HepG2 (cell line): ENCODE results near the gene SLC35B1. TPM values are rescaled to one million over a fixed set of nuclear protein-coding genes. Genes with fewer than 3 reads are reported as not detected.

Experiments used
- ARNT ChIP-seq: fragments of 450-650 bp; IDR thresholded peaks from 2 replicates; pipeline ENCODE4 v1.6.1; 2017
- BRF2 ChIP-seq: sonication (generic); formaldehyde crosslinking; IDR thresholded peaks from 2 replicates; pipeline ENCODE4 v1.8.1; 2022; ENCODE audit warnings: mild to moderate bottlenecking, missing genetic modification reagents
- CCDC6 ChIP-seq: sonication (generic); formaldehyde crosslinking; IDR thresholded peaks from 2 replicates; pipeline ENCODE4 v1.8.1; 2022; ENCODE audit warnings: mild to moderate bottlenecking, missing genetic modification reagents, moderate library complexity
- CERS6 ChIP-seq: sonication (generic); formaldehyde crosslinking; IDR thresholded peaks from 2 replicates; pipeline ENCODE4 v1.5.0; 2020; ENCODE audit warnings: missing genetic modification reagents
- FIP1L1 ChIP-seq: fragments of 200-400 bp; formaldehyde crosslinking; IDR thresholded peaks from 2 replicates; pipeline ENCODE4 v1.6.1; 2018; ENCODE audit warnings: low read depth, mild to moderate bottlenecking, low read length, moderate library complexity, borderline replicate concordance; ENCODE audit not compliant: insufficient read depth
- HMG20A ChIP-seq: IDR thresholded peaks from 2 replicates; pipeline ENCODE4 v1.6.1; 2016; ENCODE audit warnings: borderline replicate concordance
- HNRNPLL ChIP-seq: fragments of 200-400 bp; formaldehyde crosslinking; IDR thresholded peaks from 2 replicates; pipeline ENCODE4 v1.6.1; 2017; ENCODE audit warnings: mild to moderate bottlenecking, low read depth, low read length; ENCODE audit not compliant: poor library complexity, severe bottlenecking
- JUNB ChIP-seq: sonication (generic); formaldehyde crosslinking; IDR thresholded peaks from 2 replicates; pipeline ENCODE4 v1.8.0; 2022; ENCODE audit warnings: missing genetic modification reagents, mild to moderate bottlenecking, borderline replicate concordance
- KLF11 ChIP-seq: IDR thresholded peaks from 2 replicates; pipeline ENCODE4 v1.6.1; 2016; ENCODE audit warnings: missing compliant biosample characterization
- MBD4 ChIP-seq: IDR thresholded peaks from 2 replicates; pipeline ENCODE4 v1.6.1; 2012; ENCODE audit warnings: low read length, inconsistent platforms, borderline replicate concordance
- MXD4 ChIP-seq: IDR thresholded peaks from 2 replicates; pipeline ENCODE4 v1.6.1; 2016; ENCODE audit warnings: mild to moderate bottlenecking, missing biosample characterization, missing genetic modification reagents
- NFIB ChIP-seq: sonication (generic); formaldehyde crosslinking; IDR thresholded peaks from 2 replicates; pipeline ENCODE4 v1.9.0; 2021; ENCODE audit warnings: missing genetic modification reagents, mild to moderate bottlenecking, borderline replicate concordance
- PAX8 ChIP-seq: sonication (generic); formaldehyde crosslinking; IDR thresholded peaks from 2 replicates; pipeline ENCODE4 v1.8.0; 2022; ENCODE audit warnings: mild to moderate bottlenecking, missing genetic modification reagents, borderline replicate concordance
- RARA ChIP-seq: IDR thresholded peaks from 2 replicates; pipeline ENCODE4 v1.6.1; 2016; ENCODE audit warnings: missing genetic modification reagents, missing compliant biosample characterization
- SETDB1 ChIP-seq: sonication (generic); formaldehyde crosslinking; IDR thresholded peaks from 2 replicates; pipeline ENCODE4 v1.5.1; 2020; ENCODE audit warnings: missing genetic modification reagents, mild to moderate bottlenecking, borderline replicate concordance
- TAF1 ChIP-seq: sonication (generic); formaldehyde crosslinking; IDR thresholded peaks from 2 replicates; pipeline ENCODE4 v1.4.0; 2020; ENCODE audit warnings: missing genetic modification reagents
- TRIM22 ChIP-seq: fragments of 450-650 bp; IDR thresholded peaks from 2 replicates; pipeline ENCODE4 v1.6.1; 2017
- YEATS2 ChIP-seq: sonication (generic); formaldehyde crosslinking; IDR thresholded peaks from 2 replicates; pipeline ENCODE4 v1.4.0; 2020; ENCODE audit warnings: missing genetic modification reagents, borderline replicate concordance
- ZFP41 ChIP-seq: sonication (generic); formaldehyde crosslinking; IDR thresholded peaks from 2 replicates; pipeline ENCODE4 v1.4.0; 2020; ENCODE audit warnings: mild to moderate bottlenecking, missing genetic modification reagents, borderline replicate concordance
- ZNF12 ChIP-seq: sonication (generic); formaldehyde crosslinking; IDR thresholded peaks from 2 replicates; pipeline ENCODE4 v1.5.0; 2020; ENCODE audit warnings: missing genetic modification reagents
- ZNF546 ChIP-seq: sonication (generic); formaldehyde crosslinking; conservative IDR thresholded peaks from 2 replicates; pipeline ENCODE4 v1.8.1; 2023; ENCODE audit warnings: mild to moderate bottlenecking, missing genetic modification reagents
- ZNF564 ChIP-seq: sonication (generic); formaldehyde crosslinking; IDR thresholded peaks from 2 replicates; pipeline ENCODE4 v1.8.1; 2023; ENCODE audit warnings: mild to moderate bottlenecking, missing genetic modification reagents
- ZNF773 ChIP-seq: sonication (generic); formaldehyde crosslinking; IDR thresholded peaks from 2 replicates; pipeline ENCODE4 v1.4.0; 2020; ENCODE audit warnings: missing genetic modification reagents, borderline replicate concordance
- polyA plus RNA-seq, 8 experiments: library from polyadenylated mRNA; depleted of rRNA in 3 of 8; stranded (reverse) in 7 of 8; unstranded in 1 of 8; fragments of >200 nt; fragmentation: Illumina TruSeq in 4 of 8; extraction: Trizol in 4 of 8; gene quantifications; 2 replicates each; pipeline versions ENCODE4 v1.2.1 to v1.2.3, GENCODE V29; 2011 to 2016; ENCODE audit warnings: low read depth in 4 of 8, missing spikeins in 1 of 8, mixed read lengths in 1 of 8; ENCODE audit not compliant: insufficient read depth in 1 of 8
- total RNA-seq, 5 experiments: library from RNA; depleted of rRNA; stranded (reverse); fragments of >200 nt; fragmentation: Illumina TruSeq; extraction: Trizol; gene quantifications; 2 replicates each; pipeline ENCODE4 v1.2.3, GENCODE V29; 2016; ENCODE audit warnings: low read depth in 1 of 5

Gene SLC35B1
- total and polyA plus RNA-seq, 2 of the 13 experiments (the other 11 are each of a cell fraction or from before 2014, with no cell fraction given) = 99.6 to 113 TPM

- TF ChIP-seq BRF2 (CRISPR knock-in tag) = peak; percentile 99
- TF ChIP-seq ARNT = no peak
- TF ChIP-seq CERS6 (CRISPR knock-in tag) = peak; percentile 65; the same call in 1 of the 2 replicates
- TF ChIP-seq ZNF773 = peak; percentile 91; the same call in 1 of the 2 replicates
- peak; percentile 68 for TF ChIP-seq HNRNPLL
- TF ChIP-seq NFIB = no peak
- TF ChIP-seq RARA (CRISPR knock-in tag) = peak; percentile 65
- peak; percentile 96 for TF ChIP-seq MXD4
- TF ChIP-seq HMG20A (CRISPR knock-in tag) = no peak; the same call in 1 of the 2 replicates
- TF ChIP-seq MBD4 = no peak
- TF ChIP-seq ZNF564 (CRISPR knock-in tag) = peak; percentile 94; the same call in 1 of the 2 replicates
- TF ChIP-seq ZNF12 = peak; percentile 85
- TF ChIP-seq SETDB1 = peak; percentile 84; the same call in 1 of the 2 replicates
- TF ChIP-seq PAX8 (CRISPR knock-in tag) = peak; percentile 89; the same call in 1 of the 2 replicates
- peak; percentile 97; the same call in 1 of the 2 replicates for TF ChIP-seq ZFP41
- peak; percentile 99 for TF ChIP-seq KLF11
- TF ChIP-seq FIP1L1 = no peak
- TF ChIP-seq JUNB (CRISPR knock-in tag) = peak; percentile 84
- TF ChIP-seq TRIM22 = no peak
- peak; percentile 96 for TF ChIP-seq CCDC6 (CRISPR knock-in tag)
- TF ChIP-seq TAF1 (CRISPR knock-in tag) = peak; percentile 47; the same call in 1 of the 2 replicates
- peak; percentile 98 for TF ChIP-seq ZNF546 (CRISPR knock-in tag)
- TF ChIP-seq YEATS2 (CRISPR knock-in tag) = peak; percentile 99
Observed at GRCh38 chr17:49677933-49678847, 29.6 kb downstream of the SLC35B1 start, which contains the start of gene SPOP (continued).
